ENCODE results near the gene NKD2.
A peak's percentile ranks its signal among the peaks of the same experiment; 100 is the strongest.

NKD2 gene

GRCh38 chr5:989961-990530, 18.6 kb upstream of the NKD2 start:
- Histone ChIP-seq H2BK120ac (ENCODE audit: insufficient read depth, low read length, poor library complexity) (no peak overlapping the region), H3K4me3 (ENCODE audit: low read depth, low read length) (no peak overlapping the region), H4K91ac (ENCODE audit: low read depth, low read length) (no peak overlapping the region), H4K12ac (ENCODE audit: low read depth, low read length) (no peak overlapping the region), H3K36me3 (ENCODE audit: control insufficient read depth in 1 of 2, insufficient read depth in 2 of 2, low read length in 2 of 2) (no peaks in the 10 kb centered on the region), H4K8ac (ENCODE audit: low read depth, low read length) (no peak overlapping the region), H3K9ac (ENCODE audit: low read length) (no peak overlapping the region), H2BK12ac (ENCODE audit: low read length) (no peak overlapping the region), H2AK5ac (ENCODE audit: low read length) (no peak overlapping the region), H2BK5ac (ENCODE audit: low read depth, low read length, poor library complexity) (no peak overlapping the region), H3K4me2 (ENCODE audit: low read length) (no peak overlapping the region), H3K14ac (ENCODE audit: low read length) (no peak overlapping the region), H3K4ac (ENCODE audit: low read depth, low read length) (no peak overlapping the region), H3K79me1 (ENCODE audit: low read length) (no peaks in the 10 kb centered on the region), H3K27ac (ENCODE audit: low read depth, low read length) (no peak overlapping the region), H3K27me3 (ENCODE audit: insufficient read depth, low read length) (no peaks in the 10 kb centered on the region), H3K9me3 (ENCODE audit: insufficient read depth, low read depth, low read length) (peaks cover 1% of the 10 kb centered on the region), H3K23ac (ENCODE audit: low read length) (no peak overlapping the region), H3K79me2 (ENCODE audit: control insufficient read depth, insufficient read depth, low read length, poor library complexity) (no peaks in the 10 kb centered on the region), H3K18ac (ENCODE audit: low read length) (no peak overlapping the region), H2AFZ (ENCODE audit: insufficient read depth, low read length, poor library complexity) (no peak overlapping the region), H3K4me1 (ENCODE audit: control insufficient read depth in 1 of 2, insufficient read depth in 2 of 2, low read length in 2 of 2) (peaks cover 0 to 4% of the 10 kb centered on the region in 2 experiments)
- WGBS (ENCODE audit: extremely low coverage, insufficient coverage, insufficient read length) = no CpG with 5 or more reads among the region's 14 CpGs
- DNase-seq = peak in 1 of 2 donors; percentile 30

GRCh38 chr5:991472-992267, 16.9 kb upstream of the NKD2 start:
- Histone ChIP-seq H3K36me3 (ENCODE audit: control insufficient read depth in 1 of 2, insufficient read depth in 2 of 2, low read length in 2 of 2) (no peaks in the 10 kb centered on the region), H2BK5ac (ENCODE audit: low read depth, low read length, poor library complexity) (no peak overlapping the region), H2BK12ac (ENCODE audit: low read length) (no peak overlapping the region), H3K14ac (ENCODE audit: low read length) (no peak overlapping the region), H4K91ac (ENCODE audit: low read depth, low read length) (no peak overlapping the region), H3K4me2 (ENCODE audit: low read length) (no peak overlapping the region), H3K9ac (ENCODE audit: low read length) (no peak overlapping the region), H4K8ac (ENCODE audit: low read depth, low read length) (no peak overlapping the region), H3K9me3 (ENCODE audit: insufficient read depth, low read depth, low read length) (no peaks in the 10 kb centered on the region), H3K4me3 (ENCODE audit: low read depth, low read length) (no peak overlapping the region), H3K18ac (ENCODE audit: low read length) (no peak overlapping the region), H2BK120ac (ENCODE audit: insufficient read depth, low read length, poor library complexity) (no peak overlapping the region), H3K23ac (ENCODE audit: low read length) (no peak overlapping the region), H3K79me2 (ENCODE audit: control insufficient read depth, insufficient read depth, low read length, poor library complexity) (no peaks in the 10 kb centered on the region), H3K27ac (ENCODE audit: low read depth, low read length) (no peak overlapping the region), H2AK5ac (ENCODE audit: low read length) (no peak overlapping the region), H3K27me3 (ENCODE audit: insufficient read depth, low read length) (no peaks in the 10 kb centered on the region), H3K4me1 (ENCODE audit: control insufficient read depth in 1 of 2, insufficient read depth in 2 of 2, low read length in 2 of 2) (peaks cover 0 to 4% of the 10 kb centered on the region in 2 experiments), H2AFZ (ENCODE audit: insufficient read depth, low read length, poor library complexity) (no peak overlapping the region), H4K12ac (ENCODE audit: low read depth, low read length) (no peak overlapping the region), H3K4ac (ENCODE audit: low read depth, low read length) (no peak overlapping the region), H3K79me1 (ENCODE audit: low read length) (no peaks in the 10 kb centered on the region)
- WGBS (ENCODE audit: extremely low coverage, insufficient coverage, insufficient read length) = no CpG with 5 or more reads among the region's 12 CpGs
- no peak for DNase-seq

- Histone ChIP-seq H3K4me3 (ENCODE audit: low read depth, low read length) (no peak overlapping the region), H3K79me1 (ENCODE audit: low read length) (no peaks in the 10 kb centered on the region), H3K4me1 (ENCODE audit: control insufficient read depth in 1 of 2, insufficient read depth in 2 of 2, low read length in 2 of 2) (peaks cover 0 to 8% of the 10 kb centered on the region in 2 experiments), H3K36me3 (ENCODE audit: control insufficient read depth in 1 of 2, insufficient read depth in 2 of 2, low read length in 2 of 2) (no peaks in the 10 kb centered on the region), H3K9ac (ENCODE audit: low read length) (no peak overlapping the region), H2BK120ac (ENCODE audit: insufficient read depth, low read length, poor library complexity) (no peak overlapping the region), H3K4ac (ENCODE audit: low read depth, low read length) (no peak overlapping the region), H2AK5ac (ENCODE audit: low read length) (no peak overlapping the region), H3K79me2 (ENCODE audit: control insufficient read depth, insufficient read depth, low read length, poor library complexity) (no peaks in the 10 kb centered on the region), H2AFZ (ENCODE audit: insufficient read depth, low read length, poor library complexity) (no peak overlapping the region), H4K8ac (ENCODE audit: low read depth, low read length) (no peak overlapping the region), H3K27me3 (ENCODE audit: insufficient read depth, low read length) (no peaks in the 10 kb centered on the region), H3K4me2 (ENCODE audit: low read length) (no peak overlapping the region), H3K18ac (ENCODE audit: low read length) (no peak overlapping the region), H2BK12ac (ENCODE audit: low read length) (no peak overlapping the region), H4K12ac (ENCODE audit: low read depth, low read length) (no peak overlapping the region), H4K91ac (ENCODE audit: low read depth, low read length) (no peak overlapping the region), H3K27ac (ENCODE audit: low read depth, low read length) (no peak overlapping the region), H2BK5ac (ENCODE audit: low read depth, low read length, poor library complexity) (no peak overlapping the region), H3K9me3 (ENCODE audit: insufficient read depth, low read depth, low read length) (no peaks in the 10 kb centered on the region), H3K23ac (ENCODE audit: low read length) (no peak overlapping the region), H3K14ac (ENCODE audit: low read length) (no peak overlapping the region)
- whole genome bisulfite sequencing (ENCODE audit: extremely low coverage, insufficient coverage, insufficient read length) = no CpG with 5 or more reads among the region's 3 CpGs
- no peak for DNase-seq
Measured at GRCh38 chr5:994272-994607, 14.4 kb upstream of the NKD2 start.

- no peaks in the 10 kb centered on the region for H3K9me3 ChIP-seq (ENCODE audit: insufficient read depth, low read depth, low read length)
- H4K91ac ChIP-seq (ENCODE audit: low read depth, low read length) = no peak overlapping the region
- H4K12ac ChIP-seq (ENCODE audit: low read depth, low read length) = no peak overlapping the region
- H3K4me1 ChIP-seq (ENCODE audit: control insufficient read depth in 1 of 2, insufficient read depth in 2 of 2, low read length in 2 of 2) = peaks cover 0 to 8% of the 10 kb centered on the region in 2 experiments
- H2AK5ac ChIP-seq (ENCODE audit: low read length) = no peak overlapping the region
- H3K27ac ChIP-seq (ENCODE audit: low read depth, low read length) = no peak overlapping the region
- H3K4me3 ChIP-seq (ENCODE audit: low read depth, low read length) = no peak overlapping the region
- DNase-seq = no peak
- H3K79me1 ChIP-seq (ENCODE audit: low read length) = no peaks in the 10 kb centered on the region
- no peak overlapping the region for H3K14ac ChIP-seq (ENCODE audit: low read length)
- no peak overlapping the region for H2BK5ac ChIP-seq (ENCODE audit: low read depth, low read length, poor library complexity)
- no peak overlapping the region for H2BK120ac ChIP-seq (ENCODE audit: insufficient read depth, low read length, poor library complexity)
- no peaks in the 10 kb centered on the region for H3K79me2 ChIP-seq (ENCODE audit: control insufficient read depth, insufficient read depth, low read length, poor library complexity)
- no peak overlapping the region for H3K4ac ChIP-seq (ENCODE audit: low read depth, low read length)
- H3K9ac ChIP-seq (ENCODE audit: low read length) = no peak overlapping the region
- H2BK12ac ChIP-seq (ENCODE audit: low read length) = no peak overlapping the region
- no peak overlapping the region for H3K4me2 ChIP-seq (ENCODE audit: low read length)
- no peak overlapping the region for H4K8ac ChIP-seq (ENCODE audit: low read depth, low read length)
- H2AFZ ChIP-seq (ENCODE audit: insufficient read depth, low read length, poor library complexity) = no peak overlapping the region
- H3K23ac ChIP-seq (ENCODE audit: low read length) = no peak overlapping the region
- no peaks in the 10 kb centered on the region for H3K27me3 ChIP-seq (ENCODE audit: insufficient read depth, low read length)
- WGBS (ENCODE audit: extremely low coverage, insufficient coverage, insufficient read length) = no CpG with 5 or more reads among the region's 4 CpGs
- no peaks in the 10 kb centered on the region for H3K36me3 ChIP-seq (ENCODE audit: control insufficient read depth in 1 of 2, insufficient read depth in 2 of 2, low read length in 2 of 2)
- no peak overlapping the region for H3K18ac ChIP-seq (ENCODE audit: low read length)
Measured at GRCh38 chr5:994821-995220, 13.8 kb upstream of the NKD2 start.

Measured in trophoblast cell (in vitro differentiated cells and primary cell).